Right atrium auricular region (tissue), 2 donors: Measurements from ENCODE around the gene ST7. TPM values are rescaled to one million over a fixed set of nuclear protein-coding genes. Genes with fewer than 3 reads are reported as not detected.

ENCODE experiments used
- DNase-seq: peaks from one replicate; pipeline ENCODE4 v3.0.0-alpha.2; 2019; ENCODE audit warnings: low spot score
- H3K27ac ChIP-seq, 2 donors: fragments of 200-600 bp; sonication (generic); 1 replicate in 1 of 2; 2 replicates in 1 of 2; pipeline ENCODE4 v1.5.1; 2016 to 2019
- H3K27me3 ChIP-seq, 2 donors: fragments of 200-600 bp; sonication (generic); one replicate each; pipeline versions ENCODE4 v1.5.1 to v1.6.0; 2017 to 2019
- H3K36me3 ChIP-seq: fragments of 200-600 bp; sonication (generic); one replicate; pipeline ENCODE4 v1.5.1; 2016
- H3K4me1 ChIP-seq, 2 donors: fragments of 200-600 bp; sonication (generic); one replicate each; pipeline versions ENCODE4 v1.5.1 to v1.6.0; 2017 to 2019
- H3K4me3 ChIP-seq, 2 donors: fragments of 200-600 bp; sonication (generic); 1 replicate in 1 of 2; 2 replicates in 1 of 2; pipeline ENCODE4 v1.5.1; 2017 to 2019; ENCODE audit warnings: mild to moderate bottlenecking in 1 of 2, moderate library complexity in 1 of 2
- H3K9me3 ChIP-seq, 2 donors: fragments of 200-600 bp; sonication (generic); one replicate each; pipeline ENCODE4 v1.5.1; 2019
- CTCF ChIP-seq, 2 donors: fragments of 200-600 bp; sonication (generic); IDR thresholded peaks; one replicate each; pipeline ENCODE4 v1.5.1; 2019; ENCODE audit warnings: antibody characterized with exemption in 2 of 2
- total RNA-seq, 2 donors: library from RNA; depleted of rRNA; stranded (reverse); fragments of >200 nt; gene quantifications; one replicate each; pipeline ENCODE4 v1.1.0, GENCODE V29; 2016

ST7 gene
- total RNA-seq, 2 donors from 2014 or later: 45.4 to 48.1 TPM

- H3K27ac ChIP-seq: no peak overlapping the region
These were observed 138.4 kb downstream of the ST7 start for GRCh38 chr7:117091721-117092120.

GRCh38 chr7:117092785-117093184 is 139.5 kb downstream of the ST7 start:
- peaks cover 0 to 20% of the 10 kb centered on the region in 2 donors for H3K4me1 ChIP-seq
- DNase-seq: no peak
- no peaks in the 10 kb centered on the region for H3K9me3 ChIP-seq
- TF ChIP-seq CTCF (IDR thresholded peaks at IDR 0.05): no peak
- no peak overlapping the region for H3K27ac ChIP-seq
- no peak overlapping the region for H3K4me3 ChIP-seq
- H3K36me3 ChIP-seq: no peaks in the 10 kb centered on the region
- no peaks in the 10 kb centered on the region for H3K27me3 ChIP-seq

More at GRCh38 chr7:117091721-117092120, 138.4 kb downstream of the ST7 start:
- no peak for DNase-seq
- Histone ChIP-seq H3K27me3 (no peaks in the 10 kb centered on the region), H3K36me3 (no peaks in the 10 kb centered on the region), H3K4me1 (peaks cover 0 to 24% of the 10 kb centered on the region in 2 donors), H3K9me3 (no peaks in the 10 kb centered on the region), H3K4me3 (no peak overlapping the region)
- no peak for TF ChIP-seq CTCF (IDR thresholded peaks at IDR 0.05)

GRCh38 chr7:117094457-117094856 is 141.2 kb downstream of the ST7 start:
- no peak overlapping the region for H3K27ac ChIP-seq
- no peak for TF ChIP-seq CTCF (IDR thresholded peaks at IDR 0.05)
- DNase-seq: no peak
- H3K36me3 ChIP-seq: no peaks in the 10 kb centered on the region
- H3K4me1 ChIP-seq: peaks cover 0 to 20% of the 10 kb centered on the region in 2 donors
- H3K27me3 ChIP-seq: no peaks in the 10 kb centered on the region
- H3K9me3 ChIP-seq: no peaks in the 10 kb centered on the region
- H3K4me3 ChIP-seq: no peak overlapping the region

GRCh38 chr7:117095055-117095454 is 141.8 kb downstream of the ST7 start:
- H3K27ac ChIP-seq: no peak overlapping the region
- no peak overlapping the region for H3K4me3 ChIP-seq
- H3K9me3 ChIP-seq: no peaks in the 10 kb centered on the region
- no peak for DNase-seq
- no peaks in the 10 kb centered on the region for H3K27me3 ChIP-seq
- peaks cover 0 to 20% of the 10 kb centered on the region in 2 donors for H3K4me1 ChIP-seq
- no peak for TF ChIP-seq CTCF (IDR thresholded peaks at IDR 0.05)
- H3K36me3 ChIP-seq: no peaks in the 10 kb centered on the region

- Histone ChIP-seq H3K4me3 (no peak overlapping the region), H3K9me3 (no peaks in the 10 kb centered on the region), H3K27me3 (no peaks in the 10 kb centered on the region), H3K36me3 (no peaks in the 10 kb centered on the region), H3K4me1 (peaks cover 0 to 13% of the 10 kb centered on the region in 2 donors), H3K27ac (no peak overlapping the region)
- TF ChIP-seq CTCF (IDR thresholded peaks at IDR 0.05): no peak
- no peak for DNase-seq
These were observed 143.0 kb downstream of the ST7 start for GRCh38 chr7:117096330-117096729.

- DNase-seq: no peak
- Histone ChIP-seq H3K9me3 (no peaks in the 10 kb centered on the region), H3K4me3 (no peak overlapping the region), H3K27me3 (no peaks in the 10 kb centered on the region), H3K36me3 (no peaks in the 10 kb centered on the region), H3K27ac (no peak overlapping the region), H3K4me1 (peaks cover 0 to 7% of the 10 kb centered on the region in 2 donors)
- TF ChIP-seq CTCF (IDR thresholded peaks at IDR 0.05): no peak
These were observed 143.6 kb downstream of the ST7 start for GRCh38 chr7:117096942-117097341.
